ENCODE measurements around the gene ATP2A2. TPM values are rescaled to one million over a fixed set of nuclear protein-coding genes. Genes with fewer than 3 reads are reported as not detected.

ATP2A2 gene
- total and polyA plus RNA-seq, 2 experiments from 2014 or later = 47.2 to 225 TPM

DNA sequence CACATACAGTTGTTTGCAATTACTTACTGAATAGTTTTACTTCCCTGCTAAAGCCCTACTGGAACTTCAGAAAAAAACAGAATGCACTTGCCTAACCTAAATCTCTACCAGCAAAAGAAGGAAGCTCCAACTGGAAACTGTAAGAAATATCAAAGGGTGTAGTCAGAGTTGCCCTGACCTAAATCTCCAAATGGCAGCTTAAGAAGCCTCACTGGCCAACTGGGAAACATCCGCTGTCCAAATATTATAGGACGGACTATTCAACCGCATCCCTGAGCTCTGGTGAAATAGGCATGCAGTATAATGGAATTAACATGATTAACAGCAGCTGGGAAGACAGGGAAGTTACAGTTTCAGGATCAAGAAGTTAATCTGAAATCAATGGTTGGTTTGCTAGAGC, 98.2 kb downstream of the ATP2A2 start (continued):
- TF ChIP-seq, protein P1, sequence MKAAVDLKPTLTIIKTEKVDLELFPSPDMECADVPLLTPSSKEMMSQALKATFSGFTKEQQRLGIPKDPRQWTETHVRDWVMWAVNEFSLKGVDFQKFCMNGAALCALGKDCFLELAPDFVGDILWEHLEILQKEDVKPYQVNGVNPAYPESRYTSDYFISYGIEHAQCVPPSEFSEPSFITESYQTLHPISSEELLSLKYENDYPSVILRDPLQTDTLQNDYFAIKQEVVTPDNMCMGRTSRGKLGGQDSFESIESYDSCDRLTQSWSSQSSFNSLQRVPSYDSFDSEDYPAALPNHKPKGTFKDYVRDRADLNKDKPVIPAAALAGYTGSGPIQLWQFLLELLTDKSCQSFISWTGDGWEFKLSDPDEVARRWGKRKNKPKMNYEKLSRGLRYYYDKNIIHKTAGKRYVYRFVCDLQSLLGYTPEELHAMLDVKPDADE (IDR thresholded peaks at IDR 0.05) = no peak
- no peak for TF ChIP-seq ZNF114 (CRISPR knock-in tag; IDR thresholded peaks at IDR 0.05)

DNA sequence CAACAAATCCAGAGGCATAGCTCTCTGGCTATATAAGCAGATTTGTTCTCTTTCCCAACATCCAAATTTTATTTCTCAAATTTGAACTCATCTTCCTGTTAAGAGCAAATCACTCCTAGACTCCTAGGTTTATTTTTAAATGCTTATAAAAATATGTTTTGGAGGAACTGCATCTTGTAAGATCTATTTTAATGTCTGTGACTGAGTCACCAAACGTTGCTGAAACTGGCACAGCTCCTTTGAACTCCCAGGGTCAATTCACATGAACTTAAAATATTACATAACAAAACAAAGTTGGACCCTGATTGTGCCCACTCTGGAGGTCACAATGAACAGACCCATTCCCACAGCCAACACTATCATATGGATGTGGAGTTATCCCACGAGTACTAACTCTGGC, 98.6 kb downstream of the ATP2A2 start:
- no peak overlapping the region for H2AFZ ChIP-seq
- Mint-ChIP-seq H3K27me3 (ENCODE audit: insufficient read depth, low read depth, poor library complexity) (no peaks in the 10 kb centered on the region), H3K36me3 (ENCODE audit: low read depth) (peaks cover 89% of the 10 kb centered on the region), H3K4me1 (no peaks in the 10 kb centered on the region), H3K9me3 (no peaks in the 10 kb centered on the region), H3K27ac (no peak overlapping the region), H3K4me3 (no peak overlapping the region)
- DNase-seq (ENCODE audit: low spot score) (no peak), ATAC-seq (no peak)
- no peak overlapping the region for H3K4me3 ChIP-seq
- peaks cover 24% of the 10 kb centered on the region for H3F3A ChIP-seq (replicated peaks; ENCODE audit: low read depth)
- no peaks in the 10 kb centered on the region; the same call in 1 of the 2 replicates for H3K79me2 ChIP-seq (replicated peaks; ENCODE audit: insufficient read depth)
- H4K20me1 ChIP-seq (replicated peaks; ENCODE audit: insufficient read depth) = peaks cover 23% of the 10 kb centered on the region
- no peaks in the 10 kb centered on the region for H3K4me1 ChIP-seq (ENCODE audit: insufficient read depth)
- H3K4me2 ChIP-seq = no peak overlapping the region
- no peaks in the 10 kb centered on the region for H3K27me3 ChIP-seq (ENCODE audit: insufficient read depth)
- H3K36me3 ChIP-seq (ENCODE audit: insufficient read depth) = peaks cover 86% of the 10 kb centered on the region
- H3K9me2 ChIP-seq (ENCODE audit: insufficient read depth) = no peaks in the 10 kb centered on the region
- H3K27ac ChIP-seq (ENCODE audit: low read depth) = no peak overlapping the region
- TF ChIP-seq, protein P1 (IDR thresholded peaks at IDR 0.05) = no peak
- TF ChIP-seq ZNF331 (CRISPR knock-in tag; IDR thresholded peaks at IDR 0.05; ENCODE audit: low read depth) (no peak), STAT1 (IDR thresholded peaks at IDR 0.05; ENCODE audit: unreplicated experiment) (no peak), ZNF114 (CRISPR knock-in tag; IDR thresholded peaks at IDR 0.05) (no peak), EZH2 (IDR thresholded peaks at IDR 0.05; ENCODE audit: low read depth, unreplicated experiment) (no peak), POLR2AphosphoS5 (IDR thresholded peaks at IDR 0.05; ENCODE audit: low read depth) (no peak), CREB1 (CRISPR knock-in tag; IDR thresholded peaks at IDR 0.05; ENCODE audit: low read depth) (no peak), EZH2phosphoT487 (IDR thresholded peaks at IDR 0.05; ENCODE audit: unreplicated experiment) (no peak), JUNB (IDR thresholded peaks at IDR 0.05; ENCODE audit: unreplicated experiment) (no peak)
- TF ChIP-seq, protein P2, sequence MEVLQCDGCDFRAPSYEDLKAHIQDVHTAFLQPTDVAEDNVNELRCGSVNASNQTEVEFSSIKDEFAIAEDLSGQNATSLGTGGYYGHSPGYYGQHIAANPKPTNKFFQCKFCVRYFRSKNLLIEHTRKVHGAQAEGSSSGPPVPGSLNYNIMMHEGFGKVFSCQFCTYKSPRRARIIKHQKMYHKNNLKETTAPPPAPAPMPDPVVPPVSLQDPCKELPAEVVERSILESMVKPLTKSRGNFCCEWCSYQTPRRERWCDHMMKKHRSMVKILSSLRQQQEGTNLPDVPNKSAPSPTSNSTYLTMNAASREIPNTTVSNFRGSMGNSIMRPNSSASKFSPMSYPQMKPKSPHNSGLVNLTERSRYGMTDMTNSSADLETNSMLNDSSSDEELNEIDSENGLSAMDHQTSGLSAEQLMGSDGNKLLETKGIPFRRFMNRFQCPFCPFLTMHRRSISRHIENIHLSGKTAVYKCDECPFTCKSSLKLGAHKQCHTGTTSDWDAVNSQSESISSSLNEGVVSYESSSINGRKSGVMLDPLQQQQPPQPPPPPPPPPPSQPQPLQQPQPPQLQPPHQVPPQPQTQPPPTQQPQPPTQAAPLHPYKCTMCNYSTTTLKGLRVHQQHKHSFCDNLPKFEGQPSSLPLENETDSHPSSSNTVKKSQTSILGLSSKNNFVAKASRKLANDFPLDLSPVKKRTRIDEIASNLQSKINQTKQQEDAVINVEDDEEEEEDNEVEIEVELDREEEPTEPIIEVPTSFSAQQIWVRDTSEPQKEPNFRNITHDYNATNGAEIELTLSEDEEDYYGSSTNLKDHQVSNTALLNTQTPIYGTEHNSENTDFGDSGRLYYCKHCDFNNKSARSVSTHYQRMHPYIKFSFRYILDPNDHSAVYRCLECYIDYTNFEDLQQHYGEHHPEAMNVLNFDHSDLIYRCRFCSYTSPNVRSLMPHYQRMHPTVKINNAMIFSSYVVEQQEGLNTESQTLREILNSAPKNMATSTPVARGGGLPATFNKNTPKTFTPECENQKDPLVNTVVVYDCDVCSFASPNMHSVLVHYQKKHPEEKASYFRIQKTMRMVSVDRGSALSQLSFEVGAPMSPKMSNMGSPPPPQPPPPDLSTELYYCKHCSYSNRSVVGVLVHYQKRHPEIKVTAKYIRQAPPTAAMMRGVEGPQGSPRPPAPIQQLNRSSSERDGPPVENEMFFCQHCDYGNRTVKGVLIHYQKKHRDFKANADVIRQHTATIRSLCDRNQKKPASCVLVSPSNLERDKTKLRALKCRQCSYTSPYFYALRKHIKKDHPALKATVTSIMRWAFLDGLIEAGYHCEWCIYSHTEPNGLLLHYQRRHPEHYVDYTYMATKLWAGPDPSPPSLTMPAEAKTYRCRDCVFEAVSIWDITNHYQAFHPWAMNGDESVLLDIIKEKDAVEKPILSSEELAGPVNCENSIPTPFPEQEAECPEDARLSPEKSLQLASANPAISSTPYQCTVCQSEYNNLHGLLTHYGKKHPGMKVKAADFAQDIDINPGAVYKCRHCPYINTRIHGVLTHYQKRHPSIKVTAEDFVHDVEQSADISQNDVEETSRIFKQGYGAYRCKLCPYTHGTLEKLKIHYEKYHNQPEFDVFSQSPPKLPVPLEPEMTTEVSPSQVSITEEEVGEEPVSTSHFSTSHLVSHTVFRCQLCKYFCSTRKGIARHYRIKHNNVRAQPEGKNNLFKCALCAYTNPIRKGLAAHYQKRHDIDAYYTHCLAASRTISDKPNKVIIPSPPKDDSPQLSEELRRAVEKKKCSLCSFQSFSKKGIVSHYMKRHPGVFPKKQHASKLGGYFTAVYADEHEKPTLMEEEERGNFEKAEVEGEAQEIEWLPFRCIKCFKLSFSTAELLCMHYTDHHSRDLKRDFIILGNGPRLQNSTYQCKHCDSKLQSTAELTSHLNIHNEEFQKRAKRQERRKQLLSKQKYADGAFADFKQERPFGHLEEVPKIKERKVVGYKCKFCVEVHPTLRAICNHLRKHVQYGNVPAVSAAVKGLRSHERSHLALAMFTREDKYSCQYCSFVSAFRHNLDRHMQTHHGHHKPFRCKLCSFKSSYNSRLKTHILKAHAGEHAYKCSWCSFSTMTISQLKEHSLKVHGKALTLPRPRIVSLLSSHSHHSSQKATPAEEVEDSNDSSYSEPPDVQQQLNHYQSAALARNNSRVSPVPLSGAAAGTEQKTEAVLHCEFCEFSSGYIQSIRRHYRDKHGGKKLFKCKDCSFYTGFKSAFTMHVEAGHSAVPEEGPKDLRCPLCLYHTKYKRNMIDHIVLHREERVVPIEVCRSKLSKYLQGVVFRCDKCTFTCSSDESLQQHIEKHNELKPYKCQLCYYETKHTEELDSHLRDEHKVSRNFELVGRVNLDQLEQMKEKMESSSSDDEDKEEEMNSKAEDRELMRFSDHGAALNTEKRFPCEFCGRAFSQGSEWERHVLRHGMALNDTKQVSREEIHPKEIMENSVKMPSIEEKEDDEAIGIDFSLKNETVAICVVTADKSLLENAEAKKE (CRISPR knock-in tag; IDR thresholded peaks at IDR 0.05) = no peak
- TF ChIP-seq, protein P3, sequence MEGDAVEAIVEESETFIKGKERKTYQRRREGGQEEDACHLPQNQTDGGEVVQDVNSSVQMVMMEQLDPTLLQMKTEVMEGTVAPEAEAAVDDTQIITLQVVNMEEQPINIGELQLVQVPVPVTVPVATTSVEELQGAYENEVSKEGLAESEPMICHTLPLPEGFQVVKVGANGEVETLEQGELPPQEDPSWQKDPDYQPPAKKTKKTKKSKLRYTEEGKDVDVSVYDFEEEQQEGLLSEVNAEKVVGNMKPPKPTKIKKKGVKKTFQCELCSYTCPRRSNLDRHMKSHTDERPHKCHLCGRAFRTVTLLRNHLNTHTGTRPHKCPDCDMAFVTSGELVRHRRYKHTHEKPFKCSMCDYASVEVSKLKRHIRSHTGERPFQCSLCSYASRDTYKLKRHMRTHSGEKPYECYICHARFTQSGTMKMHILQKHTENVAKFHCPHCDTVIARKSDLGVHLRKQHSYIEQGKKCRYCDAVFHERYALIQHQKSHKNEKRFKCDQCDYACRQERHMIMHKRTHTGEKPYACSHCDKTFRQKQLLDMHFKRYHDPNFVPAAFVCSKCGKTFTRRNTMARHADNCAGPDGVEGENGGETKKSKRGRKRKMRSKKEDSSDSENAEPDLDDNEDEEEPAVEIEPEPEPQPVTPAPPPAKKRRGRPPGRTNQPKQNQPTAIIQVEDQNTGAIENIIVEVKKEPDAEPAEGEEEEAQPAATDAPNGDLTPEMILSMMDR (conservative IDR thresholded peaks at IDR 0.05; ENCODE audit: low read depth in 2 of 2) = no peak
- TF ChIP-seq, protein P4, sequence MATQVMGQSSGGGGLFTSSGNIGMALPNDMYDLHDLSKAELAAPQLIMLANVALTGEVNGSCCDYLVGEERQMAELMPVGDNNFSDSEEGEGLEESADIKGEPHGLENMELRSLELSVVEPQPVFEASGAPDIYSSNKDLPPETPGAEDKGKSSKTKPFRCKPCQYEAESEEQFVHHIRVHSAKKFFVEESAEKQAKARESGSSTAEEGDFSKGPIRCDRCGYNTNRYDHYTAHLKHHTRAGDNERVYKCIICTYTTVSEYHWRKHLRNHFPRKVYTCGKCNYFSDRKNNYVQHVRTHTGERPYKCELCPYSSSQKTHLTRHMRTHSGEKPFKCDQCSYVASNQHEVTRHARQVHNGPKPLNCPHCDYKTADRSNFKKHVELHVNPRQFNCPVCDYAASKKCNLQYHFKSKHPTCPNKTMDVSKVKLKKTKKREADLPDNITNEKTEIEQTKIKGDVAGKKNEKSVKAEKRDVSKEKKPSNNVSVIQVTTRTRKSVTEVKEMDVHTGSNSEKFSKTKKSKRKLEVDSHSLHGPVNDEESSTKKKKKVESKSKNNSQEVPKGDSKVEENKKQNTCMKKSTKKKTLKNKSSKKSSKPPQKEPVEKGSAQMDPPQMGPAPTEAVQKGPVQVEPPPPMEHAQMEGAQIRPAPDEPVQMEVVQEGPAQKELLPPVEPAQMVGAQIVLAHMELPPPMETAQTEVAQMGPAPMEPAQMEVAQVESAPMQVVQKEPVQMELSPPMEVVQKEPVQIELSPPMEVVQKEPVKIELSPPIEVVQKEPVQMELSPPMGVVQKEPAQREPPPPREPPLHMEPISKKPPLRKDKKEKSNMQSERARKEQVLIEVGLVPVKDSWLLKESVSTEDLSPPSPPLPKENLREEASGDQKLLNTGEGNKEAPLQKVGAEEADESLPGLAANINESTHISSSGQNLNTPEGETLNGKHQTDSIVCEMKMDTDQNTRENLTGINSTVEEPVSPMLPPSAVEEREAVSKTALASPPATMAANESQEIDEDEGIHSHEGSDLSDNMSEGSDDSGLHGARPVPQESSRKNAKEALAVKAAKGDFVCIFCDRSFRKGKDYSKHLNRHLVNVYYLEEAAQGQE (IDR thresholded peaks at IDR 0.05; ENCODE audit: unreplicated experiment) = no peak
